HG03442 (cell line): ENCODE measurements around the gene NFYC.
"Not testable (repeated sequence)": the region's sequence is repeated elsewhere in the genome, so short reads cannot be mapped to it uniquely, and the experiment has no call there.

ENCODE experiments used
- ATAC-seq: cut with Tn5 transposase; IDR thresholded peaks from one replicate; pipeline ENCODE4 v1.9.1; 2021; ENCODE audit warnings: mild to moderate bottlenecking, moderate library complexity; ENCODE audit not compliant: unreplicated experiment

NFYC gene

GRCh38 chr1:40704817-40705733 is 13.6 kb downstream of the NFYC start:
- ATAC-seq, result no peak

GRCh38 chr1:40706626-40707025 is 15.1 kb downstream of the NFYC start:
- ATAC-seq, result no peak

DNA sequence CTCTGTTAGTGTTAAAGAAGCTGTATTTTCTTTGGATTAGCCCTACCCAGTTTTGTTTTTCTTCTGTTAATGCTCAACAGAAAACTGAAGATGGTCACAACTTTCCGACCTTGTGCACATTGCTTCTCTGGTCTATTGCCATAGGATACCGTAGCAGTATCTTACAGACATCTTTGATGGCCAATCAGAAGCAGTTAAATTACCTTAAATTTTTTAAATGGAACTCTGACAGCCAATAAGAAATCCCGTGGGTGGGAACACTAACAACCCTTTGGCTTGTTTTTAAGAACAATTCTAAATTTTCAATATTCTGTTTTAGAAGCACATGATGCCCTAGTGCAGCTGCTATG is 17.2 kb downstream of the NFYC start:
- ATAC-seq, result peak; percentile 66

DNA sequence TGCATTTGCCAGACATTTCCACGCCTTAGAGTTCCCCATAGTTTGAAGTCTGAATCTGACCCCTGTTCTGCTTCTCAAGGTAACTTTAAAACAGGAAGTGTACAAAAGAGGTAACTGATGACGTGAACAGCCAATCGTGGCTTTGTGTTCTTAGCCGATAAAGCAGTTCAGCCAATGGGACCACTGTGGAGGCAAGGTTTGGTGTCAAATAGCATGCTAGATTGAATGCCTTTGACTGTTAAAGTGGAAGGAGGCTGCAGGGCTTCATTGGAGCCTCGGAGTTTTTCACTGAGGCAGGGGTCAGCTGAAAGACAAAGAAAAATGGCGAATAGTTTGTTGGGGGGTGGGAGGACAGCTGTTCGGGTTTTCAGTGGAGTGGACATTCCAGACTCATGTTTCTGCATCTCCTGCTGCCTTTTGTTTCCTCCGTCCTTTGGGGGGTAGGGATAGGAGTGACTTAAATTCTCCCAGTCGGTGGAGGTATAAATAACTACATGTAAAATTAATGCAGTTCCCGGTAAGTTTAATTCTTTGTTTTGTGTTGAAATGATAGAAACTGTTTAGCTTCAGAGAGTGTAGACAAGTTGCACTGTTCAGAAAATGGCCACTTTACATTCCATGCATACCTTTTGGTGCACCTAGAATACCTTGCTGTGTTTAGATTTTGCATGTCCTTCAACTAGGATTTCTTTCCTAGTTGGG is 17.7 kb downstream of the NFYC start:
- ATAC-seq, result peak; percentile 91

DNA sequence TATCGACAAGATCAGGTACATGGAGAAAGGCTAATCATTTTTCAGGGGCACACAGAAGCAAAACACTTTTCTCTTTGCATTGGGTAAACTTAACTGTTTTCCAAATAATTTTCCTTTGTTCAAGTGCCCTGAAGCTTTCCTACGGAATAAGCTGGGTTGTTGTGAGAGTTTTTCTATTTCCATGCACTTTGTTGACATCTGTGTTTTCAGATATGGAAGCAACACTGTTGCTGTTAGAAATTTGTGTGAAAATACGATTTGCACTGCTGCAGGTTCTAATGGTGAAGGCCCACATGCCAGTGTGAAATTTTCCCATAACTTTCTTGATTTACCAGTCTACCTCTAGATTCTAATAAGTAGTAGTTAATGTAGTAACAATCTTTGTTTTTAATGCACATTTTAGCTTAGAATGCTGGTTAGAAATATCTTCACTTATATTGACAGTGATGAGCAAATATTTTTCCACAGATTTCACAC is 18.3 kb downstream of the NFYC start:
- ATAC-seq, result no peak

- ATAC-seq, result no peak
Measured at GRCh38 chr1:40710581-40711315, 19.2 kb downstream of the NFYC start.

- no peak for ATAC-seq
Measured at GRCh38 chr1:40711465-40712404, 20.2 kb downstream of the NFYC start.

- no peak for ATAC-seq
Measured at GRCh38 chr1:40712405-40712944, 21.0 kb downstream of the NFYC start.

GRCh38 chr1:40712997-40713396 is 21.5 kb downstream of the NFYC start:
- ATAC-seq, result no peak

- ATAC-seq, result no peak
Measured at GRCh38 chr1:40715491-40716059, 24.1 kb downstream of the NFYC start.

- no peak for ATAC-seq
Measured at GRCh38 chr1:40717065-40717464, 25.6 kb downstream of the NFYC start.

DNA sequence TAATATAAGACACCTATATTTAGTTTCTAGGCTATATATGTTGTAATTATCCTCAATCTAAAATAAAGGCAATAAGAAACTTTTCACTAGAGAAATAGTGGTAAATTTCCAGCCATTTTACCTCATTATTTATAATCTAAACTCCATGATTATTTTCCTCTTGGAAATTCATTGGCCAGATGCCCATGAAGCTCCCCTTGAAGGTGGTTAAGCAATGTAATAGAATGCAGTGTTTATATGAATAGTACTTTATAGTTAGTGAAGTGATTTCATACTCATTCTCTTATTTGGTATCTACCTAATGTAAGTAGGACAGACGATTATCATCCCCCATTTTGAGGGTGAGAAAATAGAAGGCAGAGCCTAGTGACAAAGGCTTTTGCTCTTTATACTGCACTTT is 26.5 kb downstream of the NFYC start:
- ATAC-seq, result no peak

- no peak for ATAC-seq
Measured at GRCh38 chr1:40720493-40720892, 29.0 kb downstream of the NFYC start.

DNA sequence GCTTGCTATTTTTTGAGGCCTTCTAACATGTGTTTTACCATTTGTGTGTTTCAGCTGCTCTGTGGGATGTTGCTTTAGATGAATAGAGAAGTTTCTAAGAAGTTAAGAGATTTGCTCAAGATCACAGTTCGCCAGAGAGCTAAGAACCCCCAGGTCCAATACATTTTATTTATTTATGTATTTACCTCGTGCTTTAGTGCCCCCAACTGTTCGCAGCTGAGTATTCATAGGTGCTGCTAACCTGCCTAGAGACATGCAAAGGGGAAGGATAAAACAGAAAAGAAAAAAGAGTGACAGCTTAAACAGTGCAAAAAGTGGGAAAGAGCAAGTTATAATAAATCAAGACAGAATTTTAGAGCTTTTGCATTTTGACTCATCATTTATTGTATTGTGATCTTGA is 31.1 kb downstream of the NFYC start:
- no peak for ATAC-seq

DNA sequence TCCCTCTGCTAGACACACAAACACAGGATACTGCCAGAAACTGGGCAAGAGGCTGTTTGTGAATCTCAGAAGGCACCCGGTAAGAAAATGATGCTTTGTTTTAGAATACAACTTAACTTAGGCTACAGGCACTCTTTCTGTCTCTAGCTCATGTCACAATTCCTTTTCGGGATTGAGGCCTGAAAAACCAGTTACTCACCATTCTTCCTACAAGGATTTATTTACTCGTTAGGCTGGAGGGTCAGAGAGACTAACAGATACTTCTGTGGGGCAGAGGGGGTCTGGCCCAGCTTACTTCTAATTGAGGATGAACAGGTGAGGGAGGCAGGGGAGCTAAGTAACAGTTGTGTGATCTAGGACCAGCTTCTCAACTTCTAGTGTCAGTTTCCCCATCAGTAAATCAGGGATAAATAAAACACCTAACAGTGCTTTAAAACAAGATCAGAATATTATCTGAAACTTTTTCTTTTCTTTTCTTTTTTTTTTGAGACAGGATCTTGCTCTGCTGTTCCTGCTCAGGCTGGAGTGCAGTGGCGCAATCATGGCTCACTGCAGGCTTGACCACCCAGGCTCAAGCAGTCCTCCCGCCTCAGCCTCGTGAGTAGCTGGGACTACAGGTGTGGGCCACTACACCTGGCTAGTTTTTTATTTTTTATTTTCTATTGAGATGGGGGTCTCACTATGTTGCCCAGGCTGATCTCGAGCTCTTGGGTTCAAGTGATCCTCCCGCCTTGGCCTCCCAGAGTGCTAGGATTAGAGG is 31.9 kb downstream of the NFYC start:
- ATAC-seq, result no peak

DNA sequence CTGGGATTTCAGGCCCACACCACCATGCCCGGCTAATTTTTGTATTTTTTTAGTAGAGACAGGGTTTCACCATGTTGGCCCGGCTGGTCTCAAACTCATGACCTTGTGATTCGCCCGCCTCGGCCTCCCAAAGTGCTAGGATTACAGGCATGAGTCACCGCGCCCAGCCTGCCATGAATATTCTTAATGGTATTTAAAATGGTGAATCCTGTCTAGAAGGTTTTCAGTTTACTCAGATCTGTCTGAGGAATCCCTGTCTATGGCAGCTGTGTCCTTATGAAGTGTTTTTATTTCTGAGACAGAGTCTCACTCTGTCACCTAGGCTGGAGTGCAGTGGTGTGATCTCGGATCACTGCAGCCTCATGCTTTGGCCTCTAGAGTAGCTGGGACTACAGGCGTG is 36.2 kb downstream of the NFYC start:
- not testable (repeated sequence) for ATAC-seq

GRCh38 chr1:40729316-40729862 is 37.9 kb downstream of the NFYC start:
- not testable (repeated sequence) for ATAC-seq

DNA sequence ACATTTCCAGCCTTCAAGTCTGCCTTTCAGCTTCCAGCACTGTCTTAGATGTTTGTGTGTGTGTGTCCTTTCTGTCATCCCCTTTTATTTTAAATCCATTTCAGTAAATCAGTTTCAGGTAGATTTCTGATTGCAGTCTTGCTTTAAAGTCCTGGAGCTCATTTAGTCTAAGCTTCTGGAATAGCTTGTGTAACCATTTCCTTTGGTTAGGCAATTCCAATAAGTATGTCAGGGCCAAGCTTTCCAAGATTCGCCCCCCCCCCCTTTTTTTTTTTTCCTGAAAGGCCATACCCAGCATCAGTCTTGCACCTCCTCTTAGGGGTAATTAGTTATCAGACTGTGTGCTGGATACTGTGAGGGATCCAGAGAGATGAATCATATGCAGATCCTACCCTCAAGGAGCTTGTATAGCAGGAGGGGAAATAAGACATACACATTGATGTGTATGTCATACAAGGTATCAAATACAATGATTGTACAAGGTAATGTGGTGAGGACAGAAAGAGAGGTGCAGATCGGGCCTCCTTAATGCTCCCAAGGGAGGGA is 41.3 kb downstream of the NFYC start:
- ATAC-seq, result no peak
